MM.1S (cell line): ENCODE measurements around the gene APEX2.

Experiments
- DNase-seq: peaks from one replicate; pipeline ENCODE4 v3.0.0-alpha.2; 2015
- H2AFZ ChIP-seq: fragments of 300-600 bp; sonication (generic); 2 replicates; pipeline ENCODE4 v1.6.0; 2016; ENCODE audit warnings: antibody characterized with exemption, low read length
- H3F3A ChIP-seq: fragments of 300-600 bp; sonication (generic); 2 replicates; pipeline ENCODE4 v1.6.1; 2016; ENCODE audit warnings: mild to moderate bottlenecking, antibody characterized with exemption, low read length, moderate library complexity, mixed read lengths; ENCODE audit not compliant: insufficient read depth
- H3K27ac ChIP-seq: fragments of 300-600 bp; sonication (generic); 2 replicates; pipeline ENCODE4 v1.5.1; 2016; ENCODE audit warnings: mild to moderate bottlenecking, low read length
- H3K27me3 ChIP-seq: fragments of 300-600 bp; sonication (generic); replicated peaks from 2 replicates; pipeline ENCODE4 v1.6.0; 2016; ENCODE audit warnings: low read length; ENCODE audit not compliant: insufficient read depth
- H3K36me3 ChIP-seq: fragments of 300-600 bp; sonication (generic); replicated peaks from 2 replicates; pipeline ENCODE4 v1.6.1; 2016; ENCODE audit warnings: mild to moderate bottlenecking, low read length, mixed read lengths; ENCODE audit not compliant: insufficient read depth
- H3K4me1 ChIP-seq: fragments of 300-600 bp; sonication (generic); 2 replicates; pipeline ENCODE4 v1.6.1; 2016; ENCODE audit warnings: low read length, mixed read lengths
- H3K4me2 ChIP-seq: fragments of 300-600 bp; sonication (generic); 2 replicates; pipeline ENCODE4 v1.6.0; 2016; ENCODE audit warnings: low read depth, low read length
- H3K4me3 ChIP-seq: fragments of 300-600 bp; sonication (generic); 2 replicates; pipeline ENCODE4 v1.5.1; 2016; ENCODE audit warnings: low read length, mixed read lengths
- H3K79me2 ChIP-seq: fragments of 300-600 bp; sonication (generic); 2 replicates; pipeline ENCODE4 v1.6.1; 2016; ENCODE audit warnings: mixed run types, low read length, mixed read lengths
- H3K9ac ChIP-seq: fragments of 300-600 bp; sonication (generic); 2 replicates; pipeline ENCODE4 v1.6.1; 2016; ENCODE audit warnings: low read length, mixed read lengths
- H3K9me2 ChIP-seq: fragments of 300-600 bp; sonication (generic); replicated peaks from 2 replicates; pipeline ENCODE4 v1.6.1; 2016; ENCODE audit warnings: mild to moderate bottlenecking, low read length, mixed read lengths; ENCODE audit not compliant: insufficient read depth
- H3K9me3 ChIP-seq: fragments of 300-600 bp; sonication (generic); replicated peaks from 2 replicates; pipeline ENCODE4 v1.6.1; 2016; ENCODE audit warnings: mild to moderate bottlenecking, low read length, mixed read lengths; ENCODE audit not compliant: insufficient read depth
- H4K20me1 ChIP-seq: fragments of 300-600 bp; sonication (generic); 2 replicates; pipeline ENCODE4 v1.6.1; 2016; ENCODE audit warnings: mild to moderate bottlenecking, low read length, moderate library complexity, mixed read lengths; ENCODE audit not compliant: insufficient read depth
- EZH2 ChIP-seq: fragments of 300-600 bp; sonication (generic); optimal IDR thresholded peaks from 2 replicates; pipeline ENCODE3; 2017; ENCODE audit warnings: low read depth, mild to moderate bottlenecking, antibody characterized with exemption, low read length, mixed read lengths
- EZH2phosphoT487 ChIP-seq: fragments of 300-600 bp; sonication (generic); IDR thresholded peaks from 2 replicates; pipeline ENCODE4 v1.6.1; 2018; ENCODE audit warnings: antibody characterized with exemption, low read length
- TF ChIP-seq, protein P1 (sequence below): fragments of 300-600 bp; sonication (generic); IDR thresholded peaks from 2 replicates; pipeline ENCODE4 v1.5.1; 2016; ENCODE audit warnings: antibody characterized with exemption, low read length, mixed read lengths

The APEX2 gene

DNA sequence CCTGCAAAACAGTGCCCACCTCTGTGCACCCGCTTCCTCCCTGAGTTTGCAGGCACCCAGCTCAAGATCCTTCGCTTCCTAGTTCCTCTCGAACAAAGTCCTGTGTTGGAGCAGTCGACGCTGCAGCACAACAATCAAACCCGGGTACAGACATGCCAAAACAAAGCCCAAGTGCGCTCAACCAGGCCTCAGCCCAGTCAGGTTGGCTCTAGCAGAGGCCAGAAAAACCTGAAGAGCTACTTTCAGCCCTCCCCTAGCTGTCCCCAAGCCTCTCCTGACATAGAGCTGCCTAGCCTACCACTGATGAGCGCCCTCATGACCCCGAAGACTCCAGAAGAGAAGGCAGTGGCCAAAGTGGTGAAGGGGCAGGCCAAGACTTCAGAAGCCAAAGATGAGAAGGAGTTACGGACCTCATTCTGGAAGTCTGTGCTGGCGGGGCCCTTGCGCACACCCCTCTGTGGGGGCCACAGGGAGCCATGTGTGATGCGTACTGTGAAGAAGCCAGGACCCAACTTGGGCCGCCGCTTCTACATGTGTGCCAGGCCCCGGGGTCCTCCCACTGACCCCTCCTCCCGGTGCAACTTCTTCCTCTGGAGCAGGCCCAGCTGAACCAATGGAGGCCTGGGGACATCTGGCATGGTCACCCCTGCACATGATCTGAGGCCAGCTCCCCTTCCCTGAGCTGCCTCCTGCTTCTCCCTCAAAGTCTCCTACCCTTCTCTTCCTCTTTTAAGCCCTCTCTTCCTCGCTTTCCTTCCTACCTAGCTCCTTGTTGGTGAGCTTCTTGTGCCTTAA is 6.9 kb downstream of the APEX2 start:
- no peaks in the 10 kb centered on the region for H3K9me3 ChIP-seq

DNA sequence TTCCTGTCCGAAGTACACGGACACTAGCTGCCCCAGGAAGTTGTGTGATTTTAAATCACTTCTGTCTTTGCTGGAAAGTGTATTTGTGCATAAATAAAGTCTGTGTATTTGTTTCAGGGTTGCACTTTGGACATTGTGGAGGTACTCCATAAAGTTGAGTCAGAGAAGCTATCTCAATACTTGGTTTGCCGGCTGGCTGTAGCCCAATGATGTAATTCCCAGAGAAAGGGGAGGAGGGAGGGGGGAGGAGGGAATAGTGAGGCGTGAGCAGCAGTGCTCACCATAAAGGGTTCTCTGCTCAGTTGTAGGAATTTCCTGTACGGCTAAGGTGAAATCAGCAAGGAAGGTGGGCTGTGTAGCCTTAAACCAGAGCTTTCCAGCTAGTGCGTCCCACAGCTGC is 7.5 kb downstream of the APEX2 start:
- Histone ChIP-seq H3K9me3 (no peaks in the 10 kb centered on the region), H3K9me2 (no peaks in the 10 kb centered on the region), H3K27ac (no peak overlapping the region), H3K4me2 (no peak overlapping the region), H2AFZ (no peak overlapping the region), H3K79me2 (no peaks in the 10 kb centered on the region), H4K20me1 (no peaks in the 10 kb centered on the region), H3K9ac (no peak overlapping the region), H3K4me1 (no peaks in the 10 kb centered on the region), H3K4me3 (no peak overlapping the region), H3K36me3 (no peaks in the 10 kb centered on the region), H3F3A (no peaks in the 10 kb centered on the region), H3K27me3 (no peaks in the 10 kb centered on the region)
- DNase-seq, result no peak
- TF ChIP-seq, protein P1, sequence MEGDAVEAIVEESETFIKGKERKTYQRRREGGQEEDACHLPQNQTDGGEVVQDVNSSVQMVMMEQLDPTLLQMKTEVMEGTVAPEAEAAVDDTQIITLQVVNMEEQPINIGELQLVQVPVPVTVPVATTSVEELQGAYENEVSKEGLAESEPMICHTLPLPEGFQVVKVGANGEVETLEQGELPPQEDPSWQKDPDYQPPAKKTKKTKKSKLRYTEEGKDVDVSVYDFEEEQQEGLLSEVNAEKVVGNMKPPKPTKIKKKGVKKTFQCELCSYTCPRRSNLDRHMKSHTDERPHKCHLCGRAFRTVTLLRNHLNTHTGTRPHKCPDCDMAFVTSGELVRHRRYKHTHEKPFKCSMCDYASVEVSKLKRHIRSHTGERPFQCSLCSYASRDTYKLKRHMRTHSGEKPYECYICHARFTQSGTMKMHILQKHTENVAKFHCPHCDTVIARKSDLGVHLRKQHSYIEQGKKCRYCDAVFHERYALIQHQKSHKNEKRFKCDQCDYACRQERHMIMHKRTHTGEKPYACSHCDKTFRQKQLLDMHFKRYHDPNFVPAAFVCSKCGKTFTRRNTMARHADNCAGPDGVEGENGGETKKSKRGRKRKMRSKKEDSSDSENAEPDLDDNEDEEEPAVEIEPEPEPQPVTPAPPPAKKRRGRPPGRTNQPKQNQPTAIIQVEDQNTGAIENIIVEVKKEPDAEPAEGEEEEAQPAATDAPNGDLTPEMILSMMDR, result no peak
- no peak for TF ChIP-seq EZH2
- no peak for TF ChIP-seq EZH2phosphoT487

More for the DNA sequence above, 6.9 kb downstream of the APEX2 start:
- H3K4me3 ChIP-seq, result no peak overlapping the region
- H3F3A ChIP-seq, result no peaks in the 10 kb centered on the region
- no peak overlapping the region for H3K9ac ChIP-seq
- H4K20me1 ChIP-seq, result no peaks in the 10 kb centered on the region
- H3K36me3 ChIP-seq, result no peaks in the 10 kb centered on the region
- H2AFZ ChIP-seq, result no peak overlapping the region
- TF ChIP-seq, protein P1, result no peak
- TF ChIP-seq EZH2phosphoT487 (no peak), EZH2 (no peak)
- H3K9me2 ChIP-seq, result no peaks in the 10 kb centered on the region
- DNase-seq, result no peak
- no peak overlapping the region for H3K4me2 ChIP-seq
- no peaks in the 10 kb centered on the region for H3K79me2 ChIP-seq
- H3K27me3 ChIP-seq, result no peaks in the 10 kb centered on the region
- H3K27ac ChIP-seq, result no peak overlapping the region
- H3K4me1 ChIP-seq, result no peaks in the 10 kb centered on the region

DNA sequence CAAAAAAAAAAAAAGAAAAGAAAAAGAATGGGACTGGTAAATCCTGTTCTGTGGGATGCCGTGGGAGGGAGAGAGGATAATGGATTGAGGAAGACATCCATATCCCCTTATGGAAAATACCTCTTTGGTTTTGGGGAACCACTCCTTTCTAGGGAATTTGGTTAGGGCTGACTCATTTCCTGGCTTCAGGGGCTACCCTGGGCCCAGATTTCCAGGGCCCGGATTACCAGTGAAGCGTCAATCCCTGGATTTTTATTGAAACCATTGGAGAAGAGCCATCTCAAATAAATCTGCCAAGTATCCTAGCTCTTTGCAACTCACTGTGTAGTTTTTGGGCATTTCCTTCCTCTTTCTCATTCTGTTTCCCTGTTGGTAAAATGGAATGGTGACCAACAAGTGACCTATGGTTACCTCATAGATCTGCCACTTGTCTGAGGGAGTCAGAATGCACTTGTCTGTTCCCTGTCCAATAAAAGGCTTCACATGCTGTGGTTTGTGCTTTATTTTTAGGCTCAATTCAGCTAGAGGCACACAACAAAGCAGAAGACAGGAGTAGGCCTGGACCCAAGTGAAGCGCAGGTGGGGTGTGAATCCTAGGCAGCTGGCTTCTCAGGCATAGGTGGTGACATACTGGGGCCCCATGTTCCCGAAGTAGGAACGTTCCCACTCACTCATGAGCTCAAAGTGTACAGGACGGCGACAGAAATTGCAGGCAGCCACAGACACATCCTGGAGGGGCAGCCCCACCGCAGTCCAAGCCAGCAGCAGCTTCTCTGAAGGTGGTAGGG is 8.6 kb downstream of the APEX2 start:
- H3K27me3 ChIP-seq, result no peaks in the 10 kb centered on the region
- H3K9me2 ChIP-seq, result no peaks in the 10 kb centered on the region
- H4K20me1 ChIP-seq, result no peaks in the 10 kb centered on the region
- no peak overlapping the region for H3K4me3 ChIP-seq
- H2AFZ ChIP-seq, result no peak overlapping the region
- no peaks in the 10 kb centered on the region for H3K4me1 ChIP-seq
- H3F3A ChIP-seq, result no peaks in the 10 kb centered on the region
- TF ChIP-seq EZH2, result no peak
- TF ChIP-seq EZH2phosphoT487, result no peak
- TF ChIP-seq, protein P1, result no peak
- no peak for DNase-seq
- H3K9ac ChIP-seq, result no peak overlapping the region
- H3K4me2 ChIP-seq, result no peak overlapping the region
- no peaks in the 10 kb centered on the region for H3K79me2 ChIP-seq
- H3K27ac ChIP-seq, result no peak overlapping the region
- no peaks in the 10 kb centered on the region for H3K9me3 ChIP-seq
- H3K36me3 ChIP-seq, result no peaks in the 10 kb centered on the region
